Hepatocyte (in vitro differentiated cells): ENCODE data around the gene MB21D2. TPM values are rescaled to one million over a fixed set of nuclear protein-coding genes. Genes with fewer than 3 reads are reported as not detected.
A peak's percentile ranks its signal among the peaks of the same experiment; 100 is the strongest.

Experiments used
- DNase-seq: peaks from one replicate; pipeline ENCODE4 v3.0.0-alpha.2; 2016; ENCODE audit warnings: low spot score
- H2AFZ ChIP-seq: fragments of 200-600 bp; sonication (generic); 2 replicates; pipeline ENCODE4 v1.6.0; 2016; ENCODE audit warnings: antibody characterized with exemption, mild to moderate bottlenecking
- H3K27ac ChIP-seq: fragments of 200-600 bp; sonication (generic); 2 replicates; pipeline ENCODE4 v1.5.1; 2016; ENCODE audit warnings: mild to moderate bottlenecking
- H3K27me3 ChIP-seq: fragments of 200-600 bp; sonication (generic); 2 replicates; pipeline ENCODE4 v1.6.1; 2016
- H3K36me3 ChIP-seq: fragments of 200-600 bp; sonication (generic); replicated peaks from 2 replicates; pipeline ENCODE4 v1.5.1; 2016; ENCODE audit warnings: low read depth; ENCODE audit not compliant: insufficient read depth
- H3K4me1 ChIP-seq: fragments of 200-600 bp; sonication (generic); 2 replicates; pipeline ENCODE4 v1.5.1; 2016; ENCODE audit warnings: mild to moderate bottlenecking, moderate library complexity; ENCODE audit not compliant: insufficient read depth
- H3K4me2 ChIP-seq: fragments of 200-600 bp; sonication (generic); 2 replicates; pipeline ENCODE4 v1.6.0; 2016
- H3K4me3 ChIP-seq: fragments of 200-600 bp; sonication (generic); 2 replicates; pipeline ENCODE4 v1.5.1; 2016; ENCODE audit warnings: mild to moderate bottlenecking
- H3K79me2 ChIP-seq: fragments of 200-600 bp; sonication (generic); 2 replicates; pipeline ENCODE4 v1.6.0; 2017; ENCODE audit warnings: mild to moderate bottlenecking
- H3K9me2 ChIP-seq: fragments of 200-600 bp; sonication (generic); replicated peaks from 2 replicates; pipeline ENCODE4 v1.6.0; 2017; ENCODE audit warnings: mild to moderate bottlenecking; ENCODE audit not compliant: insufficient read depth
- H3K9me3 ChIP-seq: fragments of 200-600 bp; sonication (generic); 2 replicates; pipeline ENCODE4 v1.5.1; 2016; ENCODE audit warnings: low read depth, mild to moderate bottlenecking
- H4K20me1 ChIP-seq: fragments of 200-600 bp; sonication (generic); 2 replicates; pipeline ENCODE4 v1.6.0; 2016; ENCODE audit warnings: mild to moderate bottlenecking; ENCODE audit not compliant: insufficient read depth, poor library complexity, severe bottlenecking
- EZH2 ChIP-seq: fragments of 200-600 bp; sonication (generic); IDR thresholded peaks from 2 replicates; pipeline ENCODE4 v1.6.1; 2016; ENCODE audit warnings: antibody characterized with exemption, mild to moderate bottlenecking, borderline replicate concordance
- EZH2phosphoT487 ChIP-seq: fragments of 200-600 bp; sonication (generic); IDR thresholded peaks from one replicate; pipeline ENCODE4 v1.6.1; 2018; ENCODE audit warnings: antibody characterized with exemption, mild to moderate bottlenecking, low read depth, moderate library complexity; ENCODE audit not compliant: unreplicated experiment, severe bottlenecking
- WGBS: methylation state at CpG from one replicate; pipeline ENCODE4 v1.1.6; 2016; ENCODE audit warnings: low lambda C conversion rate; ENCODE audit errors: missing lambda C conversion rate; 5-methylcytosine and 5-hydroxymethylcytosine counted together
- polyA plus RNA-seq: library from polyadenylated mRNA; unstranded; fragments of >200 nt; fragmentation: Nextera tagmentation; extraction: Ambion mirVana; gene quantifications from 2 replicates; pipeline ENCODE4 v1.2.1, GENCODE V29; 2016
- total RNA-seq: library from RNA; depleted of rRNA; stranded (reverse); fragments of >200 nt; gene quantifications from 2 replicates; pipeline ENCODE4 v1.2.3, GENCODE V29; 2014
- TF ChIP-seq, protein P1 (sequence below): fragments of 200-600 bp; sonication (generic); IDR thresholded peaks from 2 replicates; pipeline ENCODE4 v1.5.1; 2016; ENCODE audit warnings: antibody characterized with exemption, mild to moderate bottlenecking; ENCODE audit not compliant: poor library complexity

The MB21D2 gene
- total and polyA plus RNA-seq, 2 experiments from 2014 or later: 9.1 to 22.1 TPM

DNA sequence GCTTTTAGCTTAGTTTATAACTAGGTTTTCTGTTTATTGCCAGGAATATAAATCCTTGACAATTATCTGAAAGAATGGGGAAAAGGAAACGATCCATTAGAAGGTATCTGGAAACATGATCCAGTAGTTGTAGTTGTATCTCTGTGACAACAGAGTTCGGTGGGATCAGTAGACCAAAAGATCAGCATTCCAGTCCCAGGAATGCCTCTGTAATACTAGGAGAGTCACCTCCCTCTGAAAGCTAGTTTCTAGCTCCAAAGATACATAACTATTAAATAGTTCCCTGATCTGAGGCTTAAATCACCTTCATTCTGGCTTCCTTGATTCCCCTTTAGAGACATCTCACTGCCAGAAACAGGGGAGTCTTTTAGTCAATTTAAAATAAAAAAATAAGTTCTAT is 34.1 kb downstream of the MB21D2 start:
- WGBS: 31% methylated on average over 2 of the region's 2 CpGs
- Histone ChIP-seq H3K36me3 (no peaks in the 10 kb centered on the region), H3K9me2 (no peaks in the 10 kb centered on the region), H4K20me1 (no peaks in the 10 kb centered on the region), H3K4me3 (no peak overlapping the region), H3K4me2 (no peak overlapping the region), H3K9me3 (no peaks in the 10 kb centered on the region), H2AFZ (no peak overlapping the region), H3K27ac (peak overlapping the region; percentile 26), H3K4me1 (peaks cover 21% of the 10 kb centered on the region), H3K79me2 (peaks cover 32% of the 10 kb centered on the region), H3K27me3 (no peaks in the 10 kb centered on the region)
- TF ChIP-seq EZH2phosphoT487 (no peak), EZH2 (no peak)
- TF ChIP-seq, protein P1, sequence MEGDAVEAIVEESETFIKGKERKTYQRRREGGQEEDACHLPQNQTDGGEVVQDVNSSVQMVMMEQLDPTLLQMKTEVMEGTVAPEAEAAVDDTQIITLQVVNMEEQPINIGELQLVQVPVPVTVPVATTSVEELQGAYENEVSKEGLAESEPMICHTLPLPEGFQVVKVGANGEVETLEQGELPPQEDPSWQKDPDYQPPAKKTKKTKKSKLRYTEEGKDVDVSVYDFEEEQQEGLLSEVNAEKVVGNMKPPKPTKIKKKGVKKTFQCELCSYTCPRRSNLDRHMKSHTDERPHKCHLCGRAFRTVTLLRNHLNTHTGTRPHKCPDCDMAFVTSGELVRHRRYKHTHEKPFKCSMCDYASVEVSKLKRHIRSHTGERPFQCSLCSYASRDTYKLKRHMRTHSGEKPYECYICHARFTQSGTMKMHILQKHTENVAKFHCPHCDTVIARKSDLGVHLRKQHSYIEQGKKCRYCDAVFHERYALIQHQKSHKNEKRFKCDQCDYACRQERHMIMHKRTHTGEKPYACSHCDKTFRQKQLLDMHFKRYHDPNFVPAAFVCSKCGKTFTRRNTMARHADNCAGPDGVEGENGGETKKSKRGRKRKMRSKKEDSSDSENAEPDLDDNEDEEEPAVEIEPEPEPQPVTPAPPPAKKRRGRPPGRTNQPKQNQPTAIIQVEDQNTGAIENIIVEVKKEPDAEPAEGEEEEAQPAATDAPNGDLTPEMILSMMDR: no peak
- DNase-seq: no peak

DNA sequence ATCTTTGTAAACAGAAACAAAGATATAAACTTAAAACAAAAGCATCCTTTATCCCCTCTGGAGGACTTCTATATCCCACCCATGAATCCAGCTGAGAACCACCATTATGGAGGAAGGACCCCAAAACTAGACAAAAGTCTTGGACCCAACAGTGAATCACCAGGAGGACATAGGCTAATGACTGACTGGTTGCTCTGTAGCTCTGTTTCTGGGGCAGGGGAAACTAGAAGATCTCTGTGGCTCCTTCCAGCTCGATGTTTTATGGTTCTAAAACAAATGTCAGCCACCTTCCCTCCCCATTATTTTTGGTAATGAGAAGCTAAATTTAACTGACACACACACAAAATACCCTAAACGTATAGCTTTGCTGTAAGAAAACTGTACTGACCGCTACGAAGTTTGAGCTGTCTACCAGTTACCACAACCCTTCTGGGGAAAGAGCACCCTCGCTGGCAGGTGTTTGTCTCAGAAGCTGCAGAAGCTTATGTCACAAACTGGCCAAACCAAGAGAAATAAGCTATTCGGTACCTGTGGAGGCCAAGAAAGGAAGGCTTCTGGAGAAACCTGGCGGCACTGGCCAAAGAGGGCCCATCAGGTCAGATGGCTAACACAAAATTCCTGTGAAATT is 36.4 kb downstream of the MB21D2 start:
- no peak overlapping the region for H3K27ac ChIP-seq
- no peak overlapping the region for H2AFZ ChIP-seq
- no peaks in the 10 kb centered on the region for H3K9me2 ChIP-seq
- H3K36me3 ChIP-seq: no peaks in the 10 kb centered on the region
- no peak for DNase-seq
- no peaks in the 10 kb centered on the region for H3K27me3 ChIP-seq
- H3K9me3 ChIP-seq: no peaks in the 10 kb centered on the region
- no peak overlapping the region for H3K4me3 ChIP-seq
- no peaks in the 10 kb centered on the region for H4K20me1 ChIP-seq
- peaks cover 50% of the 10 kb centered on the region for H3K79me2 ChIP-seq
- H3K4me2 ChIP-seq: no peak overlapping the region
- H3K4me1 ChIP-seq: peaks cover 17% of the 10 kb centered on the region
- TF ChIP-seq EZH2phosphoT487 (no peak), EZH2 (no peak)
- TF ChIP-seq, protein P1: no peak
- 80% methylated on average over 7 of the region's 7 CpGs for WGBS

DNA sequence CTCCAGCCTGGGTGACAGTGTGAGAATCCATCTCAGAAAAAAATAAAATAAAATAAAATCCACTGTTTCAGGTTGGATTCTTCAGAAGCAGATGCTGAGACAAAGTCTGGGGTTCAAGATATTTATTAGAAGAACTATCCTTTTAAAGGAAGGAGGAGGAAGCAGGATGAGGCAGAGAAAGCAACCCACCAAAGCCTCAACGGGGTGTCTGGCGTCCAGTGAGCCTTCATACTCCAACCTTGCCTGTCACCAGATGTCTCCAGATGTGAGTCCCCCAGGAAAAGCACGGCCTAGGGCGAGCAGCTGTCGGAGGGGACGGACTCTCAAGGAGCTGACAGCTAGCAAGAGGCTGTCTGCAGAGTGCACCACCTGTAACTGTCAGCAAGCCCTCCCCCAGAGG is 37.3 kb downstream of the MB21D2 start:
- Histone ChIP-seq H4K20me1 (no peaks in the 10 kb centered on the region), H3K79me2 (peaks cover 50% of the 10 kb centered on the region), H3K4me2 (no peak overlapping the region), H3K36me3 (no peaks in the 10 kb centered on the region), H3K27ac (no peak overlapping the region), H3K9me3 (no peaks in the 10 kb centered on the region), H2AFZ (no peak overlapping the region), H3K27me3 (no peaks in the 10 kb centered on the region), H3K4me3 (no peak overlapping the region), H3K9me2 (no peaks in the 10 kb centered on the region), H3K4me1 (peaks cover 15% of the 10 kb centered on the region)
- WGBS: 79% methylated on average over 6 of the region's 6 CpGs
- no peak for DNase-seq
- TF ChIP-seq EZH2: no peak

DNA sequence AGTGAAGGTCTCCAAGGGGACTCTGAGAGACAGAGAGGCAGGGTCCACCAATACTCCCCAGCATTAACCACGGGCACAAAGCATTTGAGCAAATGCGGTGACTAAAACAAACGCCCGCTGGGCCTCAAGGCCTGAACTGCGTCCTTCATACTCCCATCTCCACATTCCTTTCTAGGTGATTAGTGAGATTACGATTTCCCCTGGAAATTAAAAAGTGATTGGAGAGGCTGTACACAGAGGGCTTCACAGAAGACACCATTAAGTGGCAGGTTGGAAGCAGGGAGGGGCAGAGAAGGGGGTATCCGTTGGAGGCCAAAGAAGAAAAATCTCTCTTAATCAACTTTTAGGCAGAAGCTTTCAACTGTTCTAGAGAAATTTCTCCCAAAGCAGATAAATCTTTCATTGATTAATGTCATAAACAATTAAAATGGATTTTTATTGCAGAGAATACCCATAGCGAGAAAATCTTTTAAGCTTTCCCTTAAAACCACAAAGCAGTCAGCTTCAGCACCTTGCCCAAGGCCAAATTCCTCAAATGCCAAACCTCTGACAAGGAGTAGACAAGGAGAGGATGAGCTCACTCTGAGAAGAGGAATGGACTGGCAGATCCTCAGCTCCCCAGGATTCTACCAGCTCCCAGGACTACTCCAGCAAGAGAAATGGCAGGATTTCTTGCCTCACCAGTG is 38.2 kb downstream of the MB21D2 start:
- Histone ChIP-seq H3K36me3 (no peaks in the 10 kb centered on the region), H3K4me1 (peaks cover 15% of the 10 kb centered on the region), H3K27me3 (no peaks in the 10 kb centered on the region), H3K79me2 (peaks cover 51% of the 10 kb centered on the region), H4K20me1 (no peaks in the 10 kb centered on the region), H3K9me2 (no peaks in the 10 kb centered on the region), H3K9me3 (no peaks in the 10 kb centered on the region), H3K4me3 (no peak overlapping the region), H3K4me2 (peak overlapping the region; percentile 26), H3K27ac (no peak overlapping the region), H2AFZ (no peak overlapping the region)
- TF ChIP-seq EZH2 (no peak), EZH2phosphoT487 (no peak)
- TF ChIP-seq, protein P1: no peak
- WGBS: 29% methylated on average over 8 of the region's 8 CpGs
- DNase-seq: peak; percentile 79
